ENCODE measurements around the gene G0S2.
A peak's percentile ranks its signal among the peaks of the same experiment; 100 is the strongest.

Gene G0S2

DNA sequence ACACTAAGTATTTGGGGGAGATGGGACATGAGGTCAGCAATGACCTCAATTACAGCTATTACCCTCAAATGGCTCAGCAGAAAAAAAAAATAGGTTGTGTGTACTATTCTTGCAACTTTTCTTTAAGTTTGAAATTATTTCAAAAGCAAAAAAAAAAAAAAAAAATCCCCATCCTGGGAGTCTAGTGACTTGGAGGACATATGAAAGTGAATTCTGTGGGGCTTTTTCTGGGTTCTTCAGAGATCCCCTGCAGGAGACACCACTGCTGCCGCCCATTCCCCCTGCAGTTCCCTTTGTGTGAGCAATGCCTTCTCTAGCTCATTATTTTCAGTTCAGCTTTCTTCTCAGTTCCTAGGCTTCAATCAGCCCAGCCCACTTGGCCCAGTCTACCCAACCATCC is 46.1 kb downstream of the G0S2 start:
- ATAC-seq: no peak

DNA sequence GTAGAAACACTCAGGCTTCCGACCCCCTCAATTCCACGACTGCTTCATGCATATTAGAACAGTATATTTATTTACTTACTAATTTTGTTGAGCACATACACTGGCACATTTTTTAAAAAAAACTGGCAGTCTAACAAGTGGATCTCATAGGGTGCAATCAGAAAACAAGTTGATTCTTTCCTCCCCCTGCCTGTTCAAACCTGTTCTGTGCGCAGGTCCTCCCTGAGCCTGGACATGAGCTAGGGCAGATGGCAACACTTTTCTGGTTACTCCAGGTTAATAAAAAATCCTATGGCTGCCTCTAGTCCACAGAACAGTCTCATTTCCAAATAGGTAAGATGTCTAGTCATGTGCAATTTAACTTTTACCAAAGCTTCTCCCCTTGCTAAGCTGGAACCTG is 48.1 kb downstream of the G0S2 start:
- ATAC-seq: no peak

DNA sequence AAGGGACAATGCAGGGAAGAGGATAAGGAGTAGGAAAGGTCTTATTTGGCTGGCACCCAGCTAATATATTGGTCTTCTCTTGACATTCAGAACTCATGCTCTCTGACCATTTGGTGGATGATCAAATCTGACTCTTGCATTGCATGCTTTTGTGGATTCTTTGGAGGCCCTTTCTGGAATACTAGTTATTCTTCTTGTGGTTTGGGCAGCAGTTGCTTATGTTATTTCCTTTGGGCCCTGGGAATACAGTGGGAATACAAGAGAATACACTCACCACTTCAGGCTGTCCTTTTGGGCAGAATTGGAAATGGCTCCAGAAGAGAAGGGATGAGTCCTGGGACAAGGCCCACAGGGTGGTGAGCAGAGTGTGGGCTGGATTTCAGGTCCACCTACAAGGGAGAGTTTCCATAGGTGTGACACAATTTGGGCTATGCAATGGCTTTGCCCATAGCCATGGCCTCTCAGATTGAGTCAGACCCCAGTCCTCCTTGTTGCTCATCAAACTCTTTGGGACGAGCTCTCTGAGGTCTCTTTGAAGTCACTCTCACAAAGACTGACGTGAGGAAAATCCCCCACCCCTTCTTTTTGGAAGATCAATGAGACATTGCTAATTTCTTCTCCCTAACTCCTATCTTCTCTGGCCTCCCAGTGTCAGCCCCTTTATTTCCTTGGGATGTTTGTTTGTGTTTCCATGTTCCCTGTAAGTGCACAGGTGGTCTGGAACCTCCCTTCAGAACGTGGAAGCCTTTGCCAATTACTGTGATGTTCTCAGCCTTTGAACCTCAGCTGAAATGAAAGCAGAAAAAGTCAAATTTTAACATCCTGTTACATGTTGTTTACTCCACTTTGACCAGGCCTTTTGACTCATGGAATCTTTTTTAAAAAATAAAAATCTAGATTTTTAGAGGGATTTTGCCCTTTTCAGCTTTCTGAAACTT is 48.8 kb downstream of the G0S2 start:
- ATAC-seq: peak; percentile 77 to 79

All from activated CD4-positive, CD25-positive, alpha-beta regulatory T cell treated with anti-CD3 and anti-CD28 coated beads, Interleukin-2, amount 50 U/mL, for 24 hours (primary cell).